K562 (cell line): Measurements from ENCODE around the gene PARD6B. TPM values are rescaled to one million over a fixed set of nuclear protein-coding genes. Genes with fewer than 3 reads are reported as not detected.

ENCODE experiments used
- ATAC-seq: fragments of 200-7000 bp; cut with Tn5 transposase; 3 replicates; pipeline ENCODE4 v1.9.1; 2020; ENCODE audit warnings: moderate library complexity
- BruUV-seq: library from RNA; stranded (reverse); fragments of 400-500 nt; replicated peaks from 2 replicates; lab custom pipeline; 2021; lab: Mats Ljungman, UMichigan
- CTCF ChIA-PET: fragments of 300-600 bp; formaldehyde crosslinking; extraction: SDS; loops from one replicate; lab custom pipeline; 2021; ENCODE audit warnings: low intra/inter-chr PET ratio; lab: Yijun Ruan, JAX
- POLR2A ChIA-PET: fragments of 300-600, 350-650 bp; sonication (Branson Sonifier 250); formaldehyde crosslinking; extraction: SDS; loops from one replicate; lab custom pipeline; 2021; ENCODE audit warnings: antibody characterized with exemption, inconsistent platforms; lab: Yijun Ruan, JAX
- DNase-seq, 4 experiments: peaks; one replicate each; pipeline versions ENCODE4 v3.0.0 to v3.0.0-alpha.2; 2011 to 2018; ENCODE audit warnings: low spot score in 3 of 4, mixed read lengths in 3 of 4; ENCODE audit errors: extremely low read depth in 1 of 4
- FAIRE-seq: peaks from 2 replicates; lab custom pipeline; 2011; peaks lifted over from hg19 to GRCh38; lab: Jason Lieb, UNC
- H2AFZ ChIP-seq: 2 replicates; pipeline ENCODE4 v1.6.0; 2011; ENCODE audit warnings: low read depth, low read length, control low read depth, inconsistent platforms
- H3K27ac ChIP-seq: fragments of 200-600 bp; 3 replicates; pipeline ENCODE4 v1.8.0; 2011; ENCODE audit warnings: low read depth, mild to moderate bottlenecking, control low read depth, inconsistent platforms, low read length, moderate library complexity, mixed read lengths; ENCODE audit errors: extremely low read depth
- H3K27me3 ChIP-seq, 2 experiments: fragments of 300-600 bp in 1 of 2; 2 replicates in 1 of 2; 3 replicates in 1 of 2; pipeline versions ENCODE4 v1.6.0 to v1.8.0; 2011; ENCODE audit warnings: inconsistent platforms in 2 of 2, low read length in 2 of 2, mild to moderate bottlenecking in 1 of 2, mixed read lengths in 1 of 2, moderate library complexity in 1 of 2; ENCODE audit not compliant: control insufficient read depth in 2 of 2, insufficient read depth in 2 of 2
- H3K36me3 ChIP-seq: fragments of 300-600 bp; 3 replicates; pipeline ENCODE4 v1.8.0; 2011; ENCODE audit warnings: mild to moderate bottlenecking, low read length, inconsistent platforms; ENCODE audit not compliant: control insufficient read depth, insufficient read depth
- H3K4me1 ChIP-seq, 2 experiments: fragments of 200-600 bp in 1 of 2; replicated peaks in 1 of 2; 2 replicates in 1 of 2; 3 replicates in 1 of 2; pipeline versions ENCODE4 v1.5.1 to v1.8.0; 2011; ENCODE audit warnings: inconsistent platforms in 2 of 2, low read length in 2 of 2, mild to moderate bottlenecking in 1 of 2, mixed read lengths in 1 of 2, moderate library complexity in 1 of 2; ENCODE audit not compliant: control insufficient read depth in 2 of 2, insufficient read depth in 2 of 2
- H3K4me2 ChIP-seq: 2 replicates; pipeline ENCODE4 v1.6.1; 2011; ENCODE audit warnings: low read length, control low read depth, inconsistent platforms, mixed read lengths; ENCODE audit not compliant: insufficient read depth
- H3K4me3 ChIP-seq: fragments of 200-600 bp; sonication (generic), shearing (Covaris generic); 2 replicates; pipeline ENCODE4 v1.5.1; 2016; ENCODE audit warnings: control low read depth, inconsistent platforms
- H3K79me2 ChIP-seq: fragments of 200-600 bp; 3 replicates; pipeline ENCODE4 v1.8.0; 2011; ENCODE audit warnings: low read length, inconsistent platforms; ENCODE audit not compliant: control insufficient read depth, insufficient read depth
- H3K9ac ChIP-seq, 2 experiments: 2 replicates each; pipeline versions ENCODE4 v1.6.0 to v1.6.1; 2011; ENCODE audit warnings: low read depth in 2 of 2, low read length in 2 of 2, control low read depth in 1 of 2, inconsistent platforms in 1 of 2, mild to moderate bottlenecking in 1 of 2, mixed read lengths in 1 of 2; ENCODE audit not compliant: insufficient read depth in 1 of 2
- H3K9me1 ChIP-seq: one replicate; pipeline ENCODE4 v1.6.0; 2011; ENCODE audit warnings: inconsistent platforms, mild to moderate bottlenecking, low read length, moderate library complexity; ENCODE audit not compliant: control insufficient read depth, insufficient read depth
- H3K9me3 ChIP-seq: replicated peaks from 2 replicates; pipeline ENCODE4 v1.5.1; 2011; ENCODE audit warnings: low read depth, low read length, inconsistent platforms; ENCODE audit not compliant: control insufficient read depth, insufficient read depth
- H4K20me1 ChIP-seq: replicated peaks from 2 replicates; pipeline ENCODE4 v1.6.1; 2011; ENCODE audit warnings: low read length, inconsistent platforms, mixed read lengths; ENCODE audit not compliant: control insufficient read depth, insufficient read depth
- WGBS: fragments of 100-300 bp; shearing (Covaris generic); methylation state at CpG from one replicate; pipeline ENCODE4 v1.1.6; 2016; ENCODE audit warnings: low coverage, mixed read lengths; ENCODE audit not compliant: insufficient coverage; ENCODE audit errors: missing lambda C conversion rate; 5-methylcytosine and 5-hydroxymethylcytosine counted together
- in situ Hi-C: fragments of 300-500 bp; cut with MboI; formaldehyde crosslinking; loops from 4 replicates; pipeline ENCODE4 v1.15.0; 2018; ENCODE audit warnings: inconsistent platforms, mixed read lengths
- intact Hi-C: fragments of 100-400 bp; cut with micrococcal nuclease; formaldehyde crosslinking; loops from 2 replicates; pipeline ENCODE4 v1.14.2; 2022
- polyA plus RNA-seq, 8 experiments: library from polyadenylated mRNA; depleted of rRNA in 4 of 8; stranded (reverse) in 5 of 8; unstranded in 3 of 8; fragments of >200 nt; fragmentation: Nextera tagmentation in 2 of 8; fragmentation: Illumina TruSeq in 1 of 8; extraction: Ambion mirVana in 2 of 8; extraction: Trizol in 1 of 8; gene quantifications; 2 replicates each; pipeline versions ENCODE4 v1.2.1 to v1.2.3, GENCODE V29; 2011 to 2014; ENCODE audit warnings: inconsistent platforms in 1 of 8, missing spikeins in 1 of 8
- total RNA-seq, 7 experiments: library from RNA; depleted of rRNA in 6 of 7; stranded (reverse); fragments of >200 nt in 6 of 7; fragmentation: Illumina TruSeq in 2 of 7; extraction: Trizol in 2 of 7; gene quantifications; 2 replicates each; pipeline versions ENCODE4 v1.2.1 to v1.2.3, GENCODE V29; 2011 to 2021; ENCODE audit warnings: low replicate concordance in 1 of 7
- TF ChIP-seq, protein P1 (sequence below): sonication (generic); IDR thresholded peaks from 2 replicates; pipeline ENCODE4 v1.6.1; 2016
- TF ChIP-seq, protein P2 (sequence below), 3 experiments: fragments of 200-800 bp in 1 of 3; fragments of 250-450 bp in 1 of 3; fragments of 450-650 bp in 1 of 3; sonication (Bioruptor Pico) in 1 of 3; sonication (Bioruptor generic) in 1 of 3; formaldehyde crosslinking in 1 of 3; IDR thresholded peaks; 2 replicates each; pipeline versions ENCODE4 v1.6.1 to v1.8.0; 2016 to 2022; ENCODE audit warnings: mild to moderate bottlenecking in 2 of 3, missing genetic modification characterization in 2 of 3, missing compliant biosample characterization in 1 of 3, moderate library complexity in 1 of 3
- TF ChIP-seq, protein P3 (sequence below): sonication (generic); formaldehyde crosslinking; IDR thresholded peaks from 2 replicates; pipeline ENCODE4 v1.8.1; 2023; ENCODE audit warnings: mild to moderate bottlenecking, missing genetic modification reagents

Gene PARD6B
- total and polyA plus RNA-seq, 9 of the 15 experiments (the other 6 are each of a cell fraction or from before 2014, with no cell fraction given) = 1.7 to 12.3 (median 5.5) TPM

GRCh38 chr20:50682947-50683530 is 48.3 kb upstream of the PARD6B start:
- FAIRE-seq (no peak), ATAC-seq (no peak)
- Histone ChIP-seq H2AFZ (no peak overlapping the region), H3K36me3 (peaks cover 71% of the 10 kb centered on the region), H3K4me1 (peaks cover 10 to 17% of the 10 kb centered on the region in 2 experiments), H3K27me3 (no peaks in the 10 kb centered on the region)
- CTCF ChIA-PET = no interaction called here
- WGBS = 94% methylated on average over 7 of the region's 8 CpGs
- TF ChIP-seq, protein P1, sequence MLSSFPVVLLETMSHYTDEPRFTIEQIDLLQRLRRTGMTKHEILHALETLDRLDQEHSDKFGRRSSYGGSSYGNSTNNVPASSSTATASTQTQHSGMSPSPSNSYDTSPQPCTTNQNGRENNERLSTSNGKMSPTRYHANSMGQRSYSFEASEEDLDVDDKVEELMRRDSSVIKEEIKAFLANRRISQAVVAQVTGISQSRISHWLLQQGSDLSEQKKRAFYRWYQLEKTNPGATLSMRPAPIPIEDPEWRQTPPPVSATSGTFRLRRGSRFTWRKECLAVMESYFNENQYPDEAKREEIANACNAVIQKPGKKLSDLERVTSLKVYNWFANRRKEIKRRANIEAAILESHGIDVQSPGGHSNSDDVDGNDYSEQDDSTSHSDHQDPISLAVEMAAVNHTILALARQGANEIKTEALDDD = no peak
- TF ChIP-seq, protein P2, sequence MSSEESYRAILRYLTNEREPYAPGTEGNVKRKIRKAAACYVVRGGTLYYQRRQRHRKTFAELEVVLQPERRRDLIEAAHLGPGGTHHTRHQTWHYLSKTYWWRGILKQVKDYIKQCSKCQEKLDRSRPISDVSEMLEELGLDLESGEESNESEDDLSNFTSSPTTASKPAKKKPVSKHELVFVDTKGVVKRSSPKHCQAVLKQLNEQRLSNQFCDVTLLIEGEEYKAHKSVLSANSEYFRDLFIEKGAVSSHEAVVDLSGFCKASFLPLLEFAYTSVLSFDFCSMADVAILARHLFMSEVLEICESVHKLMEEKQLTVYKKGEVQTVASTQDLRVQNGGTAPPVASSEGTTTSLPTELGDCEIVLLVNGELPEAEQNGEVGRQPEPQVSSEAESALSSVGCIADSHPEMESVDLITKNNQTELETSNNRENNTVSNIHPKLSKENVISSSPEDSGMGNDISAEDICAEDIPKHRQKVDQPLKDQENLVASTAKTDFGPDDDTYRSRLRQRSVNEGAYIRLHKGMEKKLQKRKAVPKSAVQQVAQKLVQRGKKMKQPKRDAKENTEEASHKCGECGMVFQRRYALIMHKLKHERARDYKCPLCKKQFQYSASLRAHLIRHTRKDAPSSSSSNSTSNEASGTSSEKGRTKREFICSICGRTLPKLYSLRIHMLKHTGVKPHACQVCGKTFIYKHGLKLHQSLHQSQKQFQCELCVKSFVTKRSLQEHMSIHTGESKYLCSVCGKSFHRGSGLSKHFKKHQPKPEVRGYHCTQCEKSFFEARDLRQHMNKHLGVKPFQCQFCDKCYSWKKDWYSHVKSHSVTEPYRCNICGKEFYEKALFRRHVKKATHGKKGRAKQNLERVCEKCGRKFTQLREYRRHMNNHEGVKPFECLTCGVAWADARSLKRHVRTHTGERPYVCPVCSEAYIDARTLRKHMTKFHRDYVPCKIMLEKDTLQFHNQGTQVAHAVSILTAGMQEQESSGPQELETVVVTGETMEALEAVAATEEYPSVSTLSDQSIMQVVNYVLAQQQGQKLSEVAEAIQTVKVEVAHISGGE (CRISPR knock-in tag; IDR thresholded peaks at IDR 0.05) = peak in 1 of 3 experiments; percentile 82; a peak in 2 of 6 replicates
- TF ChIP-seq, protein P3, sequence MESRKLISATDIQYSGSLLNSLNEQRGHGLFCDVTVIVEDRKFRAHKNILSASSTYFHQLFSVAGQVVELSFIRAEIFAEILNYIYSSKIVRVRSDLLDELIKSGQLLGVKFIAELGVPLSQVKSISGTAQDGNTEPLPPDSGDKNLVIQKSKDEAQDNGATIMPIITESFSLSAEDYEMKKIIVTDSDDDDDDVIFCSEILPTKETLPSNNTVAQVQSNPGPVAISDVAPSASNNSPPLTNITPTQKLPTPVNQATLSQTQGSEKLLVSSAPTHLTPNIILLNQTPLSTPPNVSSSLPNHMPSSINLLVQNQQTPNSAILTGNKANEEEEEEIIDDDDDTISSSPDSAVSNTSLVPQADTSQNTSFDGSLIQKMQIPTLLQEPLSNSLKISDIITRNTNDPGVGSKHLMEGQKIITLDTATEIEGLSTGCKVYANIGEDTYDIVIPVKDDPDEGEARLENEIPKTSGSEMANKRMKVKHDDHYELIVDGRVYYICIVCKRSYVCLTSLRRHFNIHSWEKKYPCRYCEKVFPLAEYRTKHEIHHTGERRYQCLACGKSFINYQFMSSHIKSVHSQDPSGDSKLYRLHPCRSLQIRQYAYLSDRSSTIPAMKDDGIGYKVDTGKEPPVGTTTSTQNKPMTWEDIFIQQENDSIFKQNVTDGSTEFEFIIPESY = peak; percentile 25; the same call in 1 of the 2 replicates
- TF ChIP-seq, all 486 proteins: peak for 2
- Histone ChIP-seq H4K20me1 (peaks cover 14% of the 10 kb centered on the region; the same call in 1 of the 2 replicates), H3K79me2 (peaks cover 88% of the 10 kb centered on the region), H3K4me3 (no peak overlapping the region), H3K27ac (no peak overlapping the region), H3K9me3 (no peaks in the 10 kb centered on the region), H3K9me1 (peaks cover 2% of the 10 kb centered on the region), H3K9ac (no peak overlapping the region), H3K4me2 (no peak overlapping the region)
- intact Hi-C loops (no loop called here), in situ Hi-C loops (no loop called here)
- DNase-seq = no peak
- POLR2A ChIA-PET = interaction anchor here (0.7 kb wide), 1 partner anchor 583 kb away, joined by 4 read pairs; no protein-coding TSS in a partner anchor
- no TSS peak for BruUV-seq
